T-helper 17 cell (primary cell): ENCODE measurements around the gene WDR5B. TPM values are rescaled to one million over a fixed set of nuclear protein-coding genes. Genes with fewer than 3 reads are reported as not detected.
A peak's percentile ranks its signal among the peaks of the same experiment; 100 is the strongest.
"Not testable (repeated sequence)": the region's sequence is repeated elsewhere in the genome, so short reads cannot be mapped to it uniquely, and the experiment has no call there.

ENCODE experiments used
- ATAC-seq: fragments of 150-1000 bp; cut with Tn5 transposase; 2 replicates; pipeline ENCODE4 v1.10.0; 2021; ENCODE audit warnings: mild to moderate bottlenecking, moderate library complexity
- DNase-seq, 3 donors: peaks; one replicate each; pipeline versions ENCODE4 v3.0.0 to v3.0.0-alpha.2; 2020 to 2021
- H3K9me3 ChIP-seq: one replicate; pipeline ENCODE4 v1.7.0; 2013; ENCODE audit warnings: low read length, mild to moderate bottlenecking; ENCODE audit not compliant: control insufficient read depth, poor library complexity, severe bottlenecking
- H3K27ac Mint-ChIP-seq: one replicate; pipeline ENCODE4 v1.8.0; 2022; ENCODE audit warnings: mild to moderate bottlenecking, moderate library complexity, mixed read lengths
- H3K27me3 Mint-ChIP-seq: one replicate; pipeline ENCODE4 v1.8.0; 2022; ENCODE audit warnings: mixed read lengths
- H3K36me3 Mint-ChIP-seq: one replicate; pipeline ENCODE4 v1.8.0; 2022; ENCODE audit warnings: low read depth, mixed read lengths
- H3K4me1 Mint-ChIP-seq: one replicate; pipeline ENCODE4 v1.8.0; 2022; ENCODE audit warnings: mild to moderate bottlenecking, mixed read lengths
- H3K4me3 Mint-ChIP-seq: one replicate; pipeline ENCODE4 v1.8.0; 2022; ENCODE audit warnings: mild to moderate bottlenecking, moderate library complexity, mixed read lengths
- total RNA-seq, 4 donors: library from RNA in 2 of 4; stranded (reverse) in 2 of 4; gene quantifications; one replicate each; pipeline ENCODE4 v1.2.3 and lab custom pipeline; 2022 to 2026

WDR5B gene
- total RNA-seq, 2 donors from 2014 or later: 4.6 to 5.1 TPM

DNA sequence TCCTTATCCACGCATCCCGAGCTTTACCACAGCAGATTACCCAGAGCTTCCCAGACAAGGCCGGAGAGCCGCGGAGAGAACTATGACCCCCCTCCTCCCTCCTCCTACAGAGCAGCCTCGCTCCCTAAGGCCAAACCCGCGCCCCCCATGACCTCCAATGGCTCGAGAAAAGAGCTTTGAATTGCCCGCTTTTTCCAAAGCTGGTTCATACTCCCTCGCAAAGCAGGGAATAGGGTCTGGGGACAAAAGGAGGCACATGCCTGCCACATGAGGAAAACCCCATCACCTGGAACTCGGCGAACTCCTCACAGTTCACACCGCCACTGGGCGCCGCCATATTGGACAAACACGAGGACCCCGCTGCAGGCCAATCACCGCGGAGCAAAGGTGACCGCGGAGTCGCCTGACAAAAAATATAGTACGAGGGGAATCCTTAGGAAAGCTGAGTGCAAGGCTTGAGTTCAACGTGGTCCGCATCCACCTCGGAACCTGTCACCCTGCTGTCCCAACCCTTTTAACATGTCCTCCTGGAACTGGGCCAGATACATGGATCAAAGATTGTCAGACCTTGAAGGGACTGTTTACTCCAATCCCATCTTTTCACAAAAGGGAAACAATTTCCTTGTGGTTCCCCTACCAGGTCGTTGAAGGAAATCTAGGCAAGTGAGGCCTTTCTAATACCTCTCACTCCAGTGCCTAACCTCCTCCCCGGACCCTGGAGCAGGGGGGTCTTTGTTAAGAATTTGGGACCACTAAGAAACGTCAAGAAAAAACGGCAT is 32.8 kb downstream of the WDR5B start, which contains the start of gene MIX23:
TSS of gene MIX23 (minus strand) at position 344 of the 779 bp plus-strand sequence. CDS start at position 337, 7 bp downstream.
- Mint-ChIP-seq H3K4me3 (peak within 1 kb of the TSS; percentile 94), H3K27me3 (no peaks in the 10 kb centered on the region), H3K27ac (peak within 1 kb of the TSS; percentile 94), H3K4me1 (peaks cover 37% of the 10 kb centered on the region), H3K36me3 (peaks cover 10% of the 10 kb centered on the region)
- ATAC-seq (peak; percentile 64), DNase-seq (peak; percentile 71 to 75 (median 75))
- H3K9me3 ChIP-seq: no peaks in the 10 kb centered on the region

DNA sequence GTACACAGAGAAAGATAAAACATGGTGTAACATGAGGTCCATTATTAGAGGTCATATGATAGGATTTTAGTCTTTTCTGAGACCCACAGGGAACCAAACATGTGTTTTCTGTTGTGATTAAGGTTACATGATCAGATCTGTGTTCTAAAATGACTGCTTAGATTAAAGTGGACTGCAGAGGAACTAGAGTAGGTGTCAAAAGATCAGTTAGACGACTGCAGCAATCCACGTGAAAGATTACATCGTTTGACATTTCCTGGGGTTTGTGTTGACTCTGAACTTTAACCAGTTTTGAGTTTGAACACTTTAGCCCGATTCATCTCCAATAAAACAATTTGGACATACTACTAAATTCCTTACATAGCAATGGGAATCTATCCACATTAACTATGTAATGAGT is 37.9 kb downstream of the WDR5B start:
- Mint-ChIP-seq H3K27ac (no peak overlapping the region), H3K4me1 (peaks cover 23% of the 10 kb centered on the region), H3K27me3 (no peaks in the 10 kb centered on the region), H3K36me3 (peaks cover 17% of the 10 kb centered on the region), H3K4me3 (no peak overlapping the region)
- ATAC-seq (no peak), DNase-seq (no peak)
- H3K9me3 ChIP-seq: no peaks in the 10 kb centered on the region

DNA sequence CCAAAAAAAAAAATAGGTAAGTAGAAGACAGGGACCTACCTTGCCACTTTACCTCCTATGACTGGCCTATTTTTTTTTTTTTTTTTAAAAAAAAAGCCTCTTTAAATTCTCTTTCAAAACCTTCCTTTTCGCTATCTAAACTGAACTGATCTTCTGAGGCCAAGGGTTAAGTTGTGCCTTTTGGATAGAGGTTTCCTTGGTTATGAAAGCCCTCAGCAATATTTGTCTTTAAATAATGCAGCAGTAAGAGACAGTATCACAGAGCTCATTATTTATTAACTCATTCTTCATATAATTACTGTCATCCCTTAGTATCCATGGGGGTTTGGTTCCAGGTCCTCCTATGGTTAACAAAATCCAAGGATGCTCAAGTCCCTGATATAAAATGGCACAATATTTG is 41.8 kb downstream of the WDR5B start:
- H3K9me3 ChIP-seq: no peaks in the 10 kb centered on the region
- H3K27me3 Mint-ChIP-seq: no peaks in the 10 kb centered on the region
- H3K4me3 Mint-ChIP-seq: no peak overlapping the region
- DNase-seq (no peak), ATAC-seq (no peak)
- H3K4me1 Mint-ChIP-seq: peaks cover 19% of the 10 kb centered on the region
- H3K36me3 Mint-ChIP-seq: peaks cover 19% of the 10 kb centered on the region
- H3K27ac Mint-ChIP-seq: no peak overlapping the region

GRCh38 chr3:122366379-122366749 is 49.5 kb downstream of the WDR5B start:
- Mint-ChIP-seq H3K4me1 (peaks cover 5% of the 10 kb centered on the region), H3K27ac (no peak overlapping the region), H3K36me3 (peaks cover 12% of the 10 kb centered on the region), H3K27me3 (no peaks in the 10 kb centered on the region), H3K4me3 (no peak overlapping the region)
- no peaks in the 10 kb centered on the region for H3K9me3 ChIP-seq
- DNase-seq: no peak
- ATAC-seq: no peak

- not testable (repeated sequence) for H3K27me3 Mint-ChIP-seq, H3K4me3 Mint-ChIP-seq, H3K4me1 Mint-ChIP-seq, H3K27ac Mint-ChIP-seq, H3K36me3 Mint-ChIP-seq, H3K9me3 ChIP-seq, DNase-seq, ATAC-seq
Observed at GRCh38 chr3:122365582-122366378, 50.1 kb downstream of the WDR5B start.

- ATAC-seq: no peak
- Mint-ChIP-seq H3K36me3 (peaks cover 9% of the 10 kb centered on the region), H3K4me1 (peaks cover 2% of the 10 kb centered on the region), H3K4me3 (no peak overlapping the region), H3K27ac (no peak overlapping the region), H3K27me3 (no peaks in the 10 kb centered on the region)
- H3K9me3 ChIP-seq: no peaks in the 10 kb centered on the region
- no peak for DNase-seq
Observed at GRCh38 chr3:122365073-122365472, 50.8 kb downstream of the WDR5B start.

DNA sequence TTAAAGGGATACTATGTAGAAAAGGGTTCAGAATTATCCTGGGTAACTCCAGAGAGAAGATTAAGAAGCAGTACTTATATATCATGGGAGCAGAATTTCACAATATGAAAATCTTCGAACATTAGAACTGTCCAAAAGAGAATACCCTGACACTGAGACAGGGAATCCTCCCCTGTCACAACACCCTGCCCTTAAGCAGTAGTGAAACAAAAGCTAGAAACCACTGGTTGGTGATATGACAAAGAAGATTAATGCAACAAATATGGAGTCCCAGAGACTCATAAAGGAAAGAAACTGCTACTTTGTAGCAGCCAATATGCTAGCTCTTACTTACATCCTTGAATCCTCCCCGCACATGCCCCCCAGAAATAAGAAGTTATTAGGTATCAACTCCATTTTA is 51.4 kb downstream of the WDR5B start:
- H3K9me3 ChIP-seq: no peaks in the 10 kb centered on the region
- ATAC-seq (no peak), DNase-seq (no peak)
- no peak overlapping the region for H3K27ac Mint-ChIP-seq
- H3K36me3 Mint-ChIP-seq: peaks cover 9% of the 10 kb centered on the region
- peaks cover 2% of the 10 kb centered on the region for H3K4me1 Mint-ChIP-seq
- no peak overlapping the region for H3K4me3 Mint-ChIP-seq
- no peaks in the 10 kb centered on the region for H3K27me3 Mint-ChIP-seq

Other genes starting within 250 kb of the WDR5B start
- 1 to 10 TPM in 1 of 2 donors, under 1 TPM in 1; 0.10 to 1.3 TPM for gene CASR, start 232.4 kb downstream of the WDR5B start, total RNA-seq
- 1 to 10 TPM; 1.3 to 2.2 TPM for gene CSTA, start 90.8 kb downstream of the WDR5B start, total RNA-seq
- 10 to 100 TPM; 13.7 to 17.1 TPM for gene MIX23, start 32.8 kb downstream of the WDR5B start, total RNA-seq
- gene FAM162A, start 31.9 kb downstream of the WDR5B start, total RNA-seq: 10 to 100 TPM; 18.3 to 27.6 TPM
- gene KPNA1, start 98.9 kb upstream of the WDR5B start, total RNA-seq: 10 to 100 TPM; 50.5 to 55.6 TPM
- gene PARP9, start 148.2 kb upstream of the WDR5B start, total RNA-seq: 10 to 100 TPM; 19.6 to 20.2 TPM
- 10 to 100 TPM; 31.3 to 34.0 TPM for gene DTX3L, start 148.3 kb upstream of the WDR5B start, total RNA-seq
- 10 to 100 TPM; 69.3 to 87.6 TPM for gene PARP15, start 161.6 kb upstream of the WDR5B start, total RNA-seq